Activated T-helper 17 cell treated with anti-CD3 and anti-CD28 coated beads, Interleukin-2, amount 50 U/mL, for 72 hours (primary cell): Measurements from ENCODE around the gene FRMD4A. TPM values are rescaled to one million over a fixed set of nuclear protein-coding genes. Genes with fewer than 3 reads are reported as not detected.

Experiments used
- ATAC-seq: fragments of 150-1000 bp; cut with Tn5 transposase; replicated peaks from 2 replicates; pipeline ENCODE4 v1.10.0; 2021; ENCODE audit warnings: mild to moderate bottlenecking, moderate library complexity
- H3K27ac Mint-ChIP-seq: one replicate; pipeline ENCODE4 v1.8.0; 2022; ENCODE audit warnings: mixed read lengths
- H3K27me3 Mint-ChIP-seq: one replicate; pipeline ENCODE4 v1.8.0; 2022; ENCODE audit warnings: mixed read lengths
- H3K36me3 Mint-ChIP-seq: one replicate; pipeline ENCODE4 v1.8.0; 2022; ENCODE audit warnings: low read depth, mild to moderate bottlenecking, mixed read lengths
- H3K4me1 Mint-ChIP-seq: one replicate; pipeline ENCODE4 v1.8.0; 2022; ENCODE audit warnings: mixed read lengths
- H3K4me3 Mint-ChIP-seq: one replicate; pipeline ENCODE4 v1.8.0; 2022; ENCODE audit warnings: mild to moderate bottlenecking, mixed read lengths
- H3K9me3 Mint-ChIP-seq: one replicate; pipeline ENCODE4 v1.8.0; 2022; ENCODE audit warnings: mixed read lengths
- total RNA-seq, 2 donors: library from RNA; stranded (reverse); gene quantifications; one replicate each; pipeline ENCODE4 v1.2.3, GENCODE V29; 2022

Gene FRMD4A
- total RNA-seq, 2 donors from 2014 or later = 0.69 to 2.0 TPM

- peaks cover 21% of the 10 kb centered on the region for H3K4me1 Mint-ChIP-seq
- H3K27me3 Mint-ChIP-seq = peaks cover 10% of the 10 kb centered on the region
- H3K4me3 Mint-ChIP-seq = peak overlapping the region; percentile 56
- H3K9me3 Mint-ChIP-seq = no peaks in the 10 kb centered on the region
- H3K36me3 Mint-ChIP-seq = peaks cover 9% of the 10 kb centered on the region
- peak overlapping the region; percentile 96 for H3K27ac Mint-ChIP-seq
- ATAC-seq = no peak
Measured at GRCh38 chr10:14186245-14186644, 144.5 kb downstream of the FRMD4A start.

GRCh38 chr10:14185316-14186045 is 145.2 kb downstream of the FRMD4A start:
- peak overlapping the region; percentile 56 for H3K4me3 Mint-ChIP-seq
- H3K27ac Mint-ChIP-seq = peak overlapping the region; percentile 96
- ATAC-seq = peak; percentile 77
- H3K9me3 Mint-ChIP-seq = no peaks in the 10 kb centered on the region
- peaks cover 18% of the 10 kb centered on the region for H3K27me3 Mint-ChIP-seq
- peaks cover 21% of the 10 kb centered on the region for H3K4me1 Mint-ChIP-seq
- peaks cover 9% of the 10 kb centered on the region for H3K36me3 Mint-ChIP-seq

GRCh38 chr10:14184841-14185315 is 145.8 kb downstream of the FRMD4A start:
- Mint-ChIP-seq H3K27ac (peak overlapping the region; percentile 96), H3K9me3 (no peaks in the 10 kb centered on the region), H3K36me3 (peaks cover 9% of the 10 kb centered on the region), H3K4me3 (peak overlapping the region; percentile 56), H3K4me1 (peaks cover 21% of the 10 kb centered on the region), H3K27me3 (peaks cover 24% of the 10 kb centered on the region)
- ATAC-seq = peak; percentile 73

DNA sequence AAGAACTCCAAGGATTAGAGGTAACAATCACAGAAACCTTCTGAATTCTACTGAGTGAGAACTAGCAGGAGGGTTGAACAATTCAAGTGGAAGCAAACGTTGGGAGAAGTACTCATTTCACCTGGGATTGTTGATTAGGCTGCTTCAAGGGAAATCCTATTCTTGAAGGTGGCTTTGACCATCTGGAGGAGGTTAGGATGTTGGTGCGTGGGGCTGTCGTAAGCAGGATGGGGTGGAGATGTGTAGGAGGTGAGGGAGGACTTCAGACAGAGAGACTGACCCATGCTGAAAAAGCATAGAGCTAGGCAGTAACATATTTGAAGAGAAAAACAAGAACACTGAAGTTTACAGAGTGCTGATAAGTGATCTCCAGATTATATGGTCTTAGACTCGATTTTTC is 147.9 kb downstream of the FRMD4A start:
- ATAC-seq = no peak

GRCh38 chr10:14181567-14181936 is 149.2 kb downstream of the FRMD4A start:
- no peak for ATAC-seq
- Mint-ChIP-seq H3K4me1 (peaks cover 21% of the 10 kb centered on the region), H3K4me3 (no peak overlapping the region), H3K9me3 (no peaks in the 10 kb centered on the region), H3K27ac (no peak overlapping the region), H3K36me3 (peaks cover 9% of the 10 kb centered on the region), H3K27me3 (peaks cover 46% of the 10 kb centered on the region)

More for the DNA sequence above, 147.9 kb downstream of the FRMD4A start:
- Mint-ChIP-seq H3K27ac (no peak overlapping the region), H3K9me3 (no peaks in the 10 kb centered on the region), H3K27me3 (peaks cover 35% of the 10 kb centered on the region), H3K4me1 (peaks cover 21% of the 10 kb centered on the region), H3K4me3 (no peak overlapping the region), H3K36me3 (peaks cover 9% of the 10 kb centered on the region)

DNA sequence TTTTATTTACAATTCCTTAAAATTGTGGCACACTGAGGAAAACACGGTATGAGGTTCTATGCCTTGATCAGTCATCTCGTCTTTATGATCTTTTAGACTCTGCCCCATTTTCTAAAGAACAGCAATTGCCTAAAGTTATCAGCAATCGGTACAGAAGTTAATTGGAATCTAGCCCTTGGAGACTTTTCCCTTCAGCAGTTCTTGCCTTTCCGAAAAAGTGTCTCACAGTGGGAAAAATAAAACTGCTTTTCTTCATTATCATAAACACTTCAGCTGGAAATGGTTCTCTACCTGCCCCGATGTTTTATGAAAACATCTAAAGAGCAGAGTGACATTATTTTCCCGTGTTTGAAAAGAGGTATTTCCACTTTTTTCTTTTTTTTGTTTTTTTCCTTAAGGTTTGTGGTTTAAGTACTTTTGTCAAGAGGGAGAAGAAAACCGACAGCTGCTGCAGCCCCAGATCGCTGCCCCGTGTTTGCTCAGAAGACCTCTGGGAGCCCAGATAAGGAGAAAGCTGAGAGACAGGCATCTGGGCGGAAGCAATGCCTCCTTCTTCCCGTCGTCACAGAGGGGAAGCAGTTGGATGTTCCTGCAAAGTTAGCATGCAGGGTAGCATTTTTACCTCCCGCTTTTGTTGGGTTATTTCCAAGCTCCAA is 149.7 kb downstream of the FRMD4A start:
- ATAC-seq = no peak
- peaks cover 17% of the 10 kb centered on the region for H3K4me1 Mint-ChIP-seq
- no peaks in the 10 kb centered on the region for H3K9me3 Mint-ChIP-seq
- H3K27me3 Mint-ChIP-seq = peaks cover 50% of the 10 kb centered on the region
- H3K36me3 Mint-ChIP-seq = peaks cover 9% of the 10 kb centered on the region
- no peak overlapping the region for H3K4me3 Mint-ChIP-seq
- no peak overlapping the region for H3K27ac Mint-ChIP-seq

GRCh38 chr10:14179251-14179650 is 151.5 kb downstream of the FRMD4A start:
- Mint-ChIP-seq H3K36me3 (no peaks in the 10 kb centered on the region), H3K27me3 (peaks cover 65% of the 10 kb centered on the region), H3K4me1 (peaks cover 3% of the 10 kb centered on the region), H3K4me3 (no peak overlapping the region), H3K9me3 (no peaks in the 10 kb centered on the region), H3K27ac (no peak overlapping the region)
- ATAC-seq = no peak

DNA sequence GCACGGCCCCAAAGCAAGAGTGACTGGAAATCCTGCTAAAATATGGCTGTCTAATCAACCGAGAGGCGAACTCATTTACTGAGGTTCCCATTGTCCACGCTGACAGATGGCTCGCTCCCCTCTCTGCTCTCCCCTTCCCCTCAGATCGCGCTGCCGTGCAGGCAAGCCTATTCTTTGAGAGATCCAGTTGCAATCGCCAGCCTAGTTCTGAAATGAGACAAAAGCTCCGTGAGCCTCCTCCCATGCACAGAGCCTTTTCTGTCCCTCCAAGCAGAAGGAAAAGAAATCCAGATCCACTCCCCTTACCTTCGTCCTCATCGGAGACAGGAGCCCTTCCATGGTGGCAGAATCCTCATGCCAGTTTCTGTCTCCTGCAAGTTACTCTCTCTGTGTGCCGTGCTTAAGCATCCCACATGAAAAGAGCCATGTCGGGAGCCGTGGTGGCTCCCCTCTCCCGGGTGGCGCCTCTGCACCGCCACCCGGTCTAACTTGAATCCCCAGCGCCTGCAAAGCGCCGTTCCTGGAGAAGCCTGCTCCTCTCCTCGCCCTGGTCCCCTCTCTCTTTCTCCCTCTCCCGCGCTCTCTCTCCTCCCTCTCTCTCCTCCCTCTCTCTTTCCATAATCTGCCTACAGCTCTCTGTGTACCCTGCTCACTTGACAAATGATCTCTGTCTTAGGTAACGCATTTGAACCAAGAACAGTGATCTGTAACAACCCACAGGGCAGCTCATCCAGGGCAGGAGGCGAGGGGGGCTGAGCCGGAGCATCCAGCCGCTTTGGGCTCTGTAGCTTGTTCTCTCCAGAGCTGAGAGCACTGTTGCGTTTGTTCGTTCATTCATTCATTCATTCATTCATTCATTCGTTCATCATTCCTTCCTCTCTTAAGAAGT is 156.8 kb downstream of the FRMD4A start:
- ATAC-seq = peak; percentile 39

DNA sequence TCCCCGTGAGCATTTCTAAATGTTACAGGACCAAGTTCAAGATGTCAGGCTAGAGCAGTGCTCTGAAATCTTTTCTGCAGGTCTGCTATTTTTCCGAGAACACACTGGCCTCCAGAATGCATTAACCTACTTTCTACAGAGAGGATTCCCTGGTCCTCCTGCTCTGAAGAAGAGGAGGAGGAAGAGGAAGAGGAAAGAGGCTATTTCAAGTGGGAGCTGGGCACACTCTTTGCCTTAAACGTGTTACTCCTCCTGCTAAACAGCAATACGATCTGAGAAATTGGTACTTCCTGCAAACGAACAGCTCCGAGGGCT is 157.4 kb downstream of the FRMD4A start:
- H3K4me1 Mint-ChIP-seq = peaks cover 16% of the 10 kb centered on the region
- H3K27ac Mint-ChIP-seq = no peak overlapping the region
- peaks cover 85% of the 10 kb centered on the region for H3K27me3 Mint-ChIP-seq
- peak; percentile 43 for ATAC-seq
- H3K9me3 Mint-ChIP-seq = no peaks in the 10 kb centered on the region
- peak overlapping the region; percentile 80 for H3K4me3 Mint-ChIP-seq
- no peaks in the 10 kb centered on the region for H3K36me3 Mint-ChIP-seq

More for the DNA sequence above, 156.8 kb downstream of the FRMD4A start:
- no peaks in the 10 kb centered on the region for H3K9me3 Mint-ChIP-seq
- peak overlapping the region; percentile 80 for H3K4me3 Mint-ChIP-seq
- H3K4me1 Mint-ChIP-seq = peaks cover 16% of the 10 kb centered on the region
- no peaks in the 10 kb centered on the region for H3K36me3 Mint-ChIP-seq
- H3K27me3 Mint-ChIP-seq = peaks cover 81% of the 10 kb centered on the region
- no peak overlapping the region for H3K27ac Mint-ChIP-seq

DNA sequence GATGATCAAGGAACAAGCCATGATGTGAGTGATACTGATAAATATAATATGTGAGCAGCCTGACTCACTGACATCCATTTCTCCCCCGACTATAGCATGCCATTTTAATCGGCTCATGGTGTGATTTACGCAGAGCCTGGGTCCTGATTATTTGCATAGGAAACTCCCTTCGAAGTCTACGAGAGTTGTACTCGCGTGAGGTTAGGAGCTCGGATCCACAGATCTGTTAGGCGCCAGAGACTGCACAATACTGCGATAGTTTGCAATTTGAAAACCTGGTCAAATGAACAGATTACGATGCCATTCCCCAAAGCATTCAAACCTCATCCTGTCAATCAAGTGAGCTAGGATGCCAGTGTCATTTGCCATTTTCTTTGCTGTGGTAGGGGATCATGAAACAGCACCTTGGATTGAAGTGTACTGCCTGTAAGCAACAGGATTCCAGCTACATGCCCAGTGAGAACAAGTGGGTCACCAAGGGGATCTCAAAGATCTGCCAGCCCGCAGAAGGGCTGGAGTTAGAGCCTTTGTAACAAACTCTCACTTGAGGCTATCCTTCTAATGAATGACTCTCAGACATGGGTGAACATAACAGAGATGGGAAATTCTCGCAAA is 158.3 kb downstream of the FRMD4A start:
- no peak for ATAC-seq
- H3K36me3 Mint-ChIP-seq = no peaks in the 10 kb centered on the region
- peaks cover 16% of the 10 kb centered on the region for H3K4me1 Mint-ChIP-seq
- H3K27me3 Mint-ChIP-seq = peaks cover 88% of the 10 kb centered on the region
- H3K27ac Mint-ChIP-seq = no peak overlapping the region
- no peaks in the 10 kb centered on the region for H3K9me3 Mint-ChIP-seq
- no peak overlapping the region for H3K4me3 Mint-ChIP-seq

DNA sequence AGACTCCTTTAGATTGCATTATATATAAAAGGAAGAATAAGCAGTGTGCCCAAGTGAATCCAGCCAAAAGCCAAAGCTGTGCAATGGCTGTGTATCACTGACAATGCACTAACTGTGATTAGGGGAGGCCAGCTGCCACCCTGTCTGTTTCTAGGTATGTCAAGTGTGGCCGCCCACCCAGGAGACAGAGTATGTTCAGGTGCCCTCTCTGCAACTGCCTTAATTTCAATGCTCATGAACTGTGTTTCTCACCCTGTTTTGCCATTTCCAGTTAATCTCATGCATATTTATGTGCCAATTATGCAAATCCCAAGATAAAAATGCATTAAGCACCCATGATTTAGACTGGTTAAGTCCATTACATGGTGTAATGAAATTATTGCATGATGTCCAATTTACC is 159.4 kb downstream of the FRMD4A start:
- Mint-ChIP-seq H3K4me1 (peaks cover 16% of the 10 kb centered on the region), H3K9me3 (no peaks in the 10 kb centered on the region), H3K4me3 (no peak overlapping the region), H3K27me3 (peaks cover 85% of the 10 kb centered on the region), H3K36me3 (no peaks in the 10 kb centered on the region), H3K27ac (no peak overlapping the region)
- ATAC-seq = no peak

DNA sequence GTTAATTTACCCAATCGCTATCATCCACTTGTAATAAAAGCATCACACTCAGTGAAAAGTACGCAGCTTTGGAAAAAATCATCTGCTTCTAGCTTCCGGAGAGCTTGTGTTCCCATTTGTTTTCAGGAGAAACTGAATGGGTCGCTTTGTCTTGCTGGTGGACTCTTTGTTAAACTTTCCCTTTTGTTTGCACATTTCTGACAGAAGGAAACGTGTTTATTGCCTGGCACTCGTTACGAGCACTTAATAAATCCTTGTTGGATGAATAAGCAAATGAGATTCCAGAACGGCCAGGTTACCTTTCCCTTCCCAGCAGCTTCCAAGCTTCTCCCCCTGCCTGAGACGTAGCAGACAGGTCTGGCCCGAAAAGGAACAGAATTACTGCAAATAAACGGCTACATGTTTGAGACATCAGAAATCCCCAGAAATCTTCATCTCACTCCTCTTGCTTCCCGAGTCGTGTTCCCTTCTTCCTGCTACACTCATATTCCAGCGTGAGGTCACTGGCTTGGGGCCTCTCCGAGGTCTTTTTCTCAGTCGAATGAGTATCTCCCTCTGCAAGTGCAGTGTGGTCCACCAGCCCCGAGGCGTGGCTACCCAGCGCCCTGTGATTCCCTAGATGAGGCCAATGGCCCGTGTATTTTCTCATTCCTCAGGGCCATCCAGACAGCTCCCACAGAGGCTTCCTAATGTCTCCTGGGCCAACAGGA is 167.2 kb downstream of the FRMD4A start:
- ATAC-seq = no peak
- Mint-ChIP-seq H3K4me3 (no peak overlapping the region), H3K36me3 (no peaks in the 10 kb centered on the region), H3K27ac (no peak overlapping the region), H3K4me1 (no peaks in the 10 kb centered on the region), H3K9me3 (no peaks in the 10 kb centered on the region), H3K27me3 (peaks cover 57% of the 10 kb centered on the region)

- Mint-ChIP-seq H3K4me3 (no peak overlapping the region), H3K9me3 (no peaks in the 10 kb centered on the region), H3K4me1 (no peaks in the 10 kb centered on the region), H3K27ac (no peak overlapping the region), H3K27me3 (peaks cover 57% of the 10 kb centered on the region), H3K36me3 (no peaks in the 10 kb centered on the region)
- no peak for ATAC-seq
Measured at GRCh38 chr10:14162629-14163344, 167.9 kb downstream of the FRMD4A start.
